Measurements from ENCODE around the gene TCTN3.
"Not testable (repeated sequence)": the region's sequence is repeated elsewhere in the genome, so short reads cannot be mapped to it uniquely, and the experiment has no call there.

Gene TCTN3, protein sequence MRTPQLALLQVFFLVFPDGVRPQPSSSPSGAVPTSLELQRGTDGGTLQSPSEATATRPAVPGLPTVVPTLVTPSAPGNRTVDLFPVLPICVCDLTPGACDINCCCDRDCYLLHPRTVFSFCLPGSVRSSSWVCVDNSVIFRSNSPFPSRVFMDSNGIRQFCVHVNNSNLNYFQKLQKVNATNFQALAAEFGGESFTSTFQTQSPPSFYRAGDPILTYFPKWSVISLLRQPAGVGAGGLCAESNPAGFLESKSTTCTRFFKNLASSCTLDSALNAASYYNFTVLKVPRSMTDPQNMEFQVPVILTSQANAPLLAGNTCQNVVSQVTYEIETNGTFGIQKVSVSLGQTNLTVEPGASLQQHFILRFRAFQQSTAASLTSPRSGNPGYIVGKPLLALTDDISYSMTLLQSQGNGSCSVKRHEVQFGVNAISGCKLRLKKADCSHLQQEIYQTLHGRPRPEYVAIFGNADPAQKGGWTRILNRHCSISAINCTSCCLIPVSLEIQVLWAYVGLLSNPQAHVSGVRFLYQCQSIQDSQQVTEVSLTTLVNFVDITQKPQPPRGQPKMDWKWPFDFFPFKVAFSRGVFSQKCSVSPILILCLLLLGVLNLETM

DNA sequence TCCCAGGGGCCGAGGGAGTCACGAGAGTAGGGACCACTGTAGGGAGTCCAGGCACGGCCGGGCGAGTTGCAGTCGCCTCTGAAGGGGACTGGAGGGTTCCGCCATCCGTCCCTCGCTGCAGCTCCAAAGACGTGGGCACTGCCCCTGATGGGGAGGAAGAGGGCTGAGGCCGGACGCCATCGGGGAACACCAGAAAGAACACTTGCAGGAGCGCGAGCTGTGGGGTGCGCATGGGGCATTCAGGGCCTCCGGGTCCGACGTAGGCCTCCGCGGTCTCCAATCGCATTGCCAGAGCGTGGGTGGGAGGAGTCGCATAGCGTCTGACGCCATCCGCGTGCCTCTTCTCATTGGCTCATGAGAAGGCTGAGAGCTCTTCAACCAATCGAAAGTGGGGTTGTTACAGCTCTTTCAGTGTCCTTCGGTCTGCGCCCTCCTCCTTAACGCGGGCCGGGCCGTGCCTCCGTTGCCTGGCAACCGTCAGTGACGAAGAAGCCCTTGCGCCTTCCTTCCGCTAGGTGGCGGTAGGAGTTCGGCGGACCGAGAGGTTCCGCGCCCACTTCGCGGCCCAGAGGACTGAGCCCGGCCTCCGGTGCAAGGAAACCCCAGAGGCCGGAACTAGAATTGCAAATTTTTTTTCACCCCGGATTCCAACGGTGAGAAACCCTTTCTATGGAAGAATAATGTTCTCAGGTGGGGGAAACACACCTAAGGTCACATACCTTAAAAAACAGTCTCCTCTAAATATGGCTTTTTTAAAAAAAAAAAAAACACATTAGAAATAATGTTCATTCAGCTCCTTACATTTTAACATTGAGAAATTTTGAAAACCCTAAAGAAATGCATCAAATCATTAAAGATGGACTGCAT, at the start of gene TCTN3:
Gene TCTN3 (minus strand): TSS at position 260 of the 867 bp plus-strand sequence. CDS start 28 bp downstream, at position 232.
- DNase-seq, result peak; percentile 95

DNA sequence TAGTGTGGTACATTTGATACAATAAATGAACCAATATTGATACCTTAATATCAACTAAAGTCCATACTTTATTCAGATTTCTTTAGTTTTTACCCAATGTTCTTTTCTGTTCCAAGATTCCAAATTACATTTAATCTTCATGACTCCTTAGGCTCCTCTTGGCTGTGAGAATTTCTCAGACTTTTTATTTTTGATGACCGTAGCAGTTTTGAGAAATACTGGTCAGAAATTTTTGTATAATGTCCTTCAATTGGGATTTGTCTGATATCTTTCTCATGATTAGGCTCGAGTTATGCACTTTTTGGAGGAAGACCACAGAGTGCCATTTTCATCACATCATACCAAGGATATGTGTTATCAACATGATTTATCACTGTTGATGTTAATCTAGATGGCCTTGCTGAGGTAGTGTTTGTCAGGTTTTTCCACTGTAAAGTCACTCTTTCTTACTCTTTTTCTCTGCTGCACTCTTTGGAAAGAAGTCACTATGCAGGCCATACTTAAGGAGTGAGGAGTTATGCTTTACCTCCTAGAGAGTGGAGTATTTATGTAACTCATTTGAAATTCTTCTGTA, 49.3 kb upstream of the TCTN3 start:
- no peak for DNase-seq

DNA sequence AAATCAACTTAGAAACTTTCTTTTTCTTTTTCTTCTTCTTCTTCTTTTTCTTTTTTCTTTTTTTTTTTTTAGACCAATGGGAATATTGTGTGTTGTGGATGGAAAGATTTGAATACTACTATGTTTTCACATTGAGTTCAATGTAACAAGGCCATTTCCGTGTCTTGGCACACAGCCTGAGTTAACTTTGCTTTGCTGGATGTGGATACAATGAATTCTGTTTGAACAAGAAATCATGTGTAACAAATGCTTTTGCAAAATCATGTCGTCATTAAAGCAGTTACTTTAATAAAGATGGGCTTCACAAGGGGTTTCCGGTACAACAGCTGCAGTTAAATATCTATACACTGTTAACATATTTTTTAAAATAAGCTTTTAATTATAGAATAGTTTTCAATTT, 48.8 kb upstream of the TCTN3 start:
- DNase-seq, result no peak

DNA sequence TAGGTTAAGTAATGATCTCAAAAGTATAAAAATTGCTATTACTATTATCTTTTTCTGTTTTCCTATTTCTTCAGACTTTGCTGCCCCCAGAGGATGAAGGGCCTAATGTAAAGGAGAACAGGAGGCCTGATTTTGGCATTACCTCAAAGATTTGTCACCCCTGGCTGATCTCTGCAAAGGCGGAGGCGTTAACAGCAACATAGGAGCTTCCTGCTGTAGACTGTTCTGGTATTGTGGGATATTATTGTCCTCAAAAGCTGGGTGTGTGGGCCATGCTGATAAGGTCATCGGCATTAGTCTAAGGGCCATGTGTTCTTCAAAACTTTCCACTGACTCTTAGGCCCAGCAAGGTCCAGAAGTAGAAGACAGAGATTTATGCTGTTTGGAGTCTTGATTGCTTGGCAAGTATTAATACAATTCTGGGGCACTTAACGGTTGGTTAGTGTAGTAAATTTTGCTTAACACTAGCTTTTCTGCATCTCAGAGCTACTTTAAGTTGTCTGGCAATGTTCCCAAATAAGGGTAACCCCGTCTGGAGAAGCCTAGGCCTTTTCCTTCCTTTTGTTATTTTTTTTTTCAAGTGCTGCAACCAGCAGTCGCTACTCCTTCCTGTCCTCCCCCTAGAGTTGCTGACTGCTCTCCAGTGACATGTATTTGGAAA, 48.2 kb upstream of the TCTN3 start:
- no peak for DNase-seq

- DNase-seq, result no peak
Observed at GRCh38 chr10:95739056-95739455, 45.3 kb upstream of the TCTN3 start.

DNA sequence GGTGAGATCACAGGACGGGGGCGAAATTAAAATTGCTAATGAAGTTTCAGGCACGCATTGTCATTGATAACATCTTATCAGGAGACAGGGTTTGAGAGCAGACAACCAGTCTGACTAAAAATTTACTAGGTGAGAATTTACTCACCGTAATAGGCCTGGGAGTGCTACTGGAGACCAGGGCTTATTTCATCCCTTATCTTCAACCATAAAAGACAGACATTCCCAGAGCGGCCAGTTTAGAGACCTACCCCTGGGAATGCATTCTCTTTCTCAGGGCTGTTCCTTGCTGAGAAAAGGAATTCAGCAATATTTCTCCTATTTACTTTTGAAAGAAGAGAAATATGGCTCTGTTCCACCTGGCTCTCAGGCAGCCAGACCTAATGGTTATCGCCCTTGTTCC, 39.2 kb upstream of the TCTN3 start:
- not testable (repeated sequence) for DNase-seq

DNA sequence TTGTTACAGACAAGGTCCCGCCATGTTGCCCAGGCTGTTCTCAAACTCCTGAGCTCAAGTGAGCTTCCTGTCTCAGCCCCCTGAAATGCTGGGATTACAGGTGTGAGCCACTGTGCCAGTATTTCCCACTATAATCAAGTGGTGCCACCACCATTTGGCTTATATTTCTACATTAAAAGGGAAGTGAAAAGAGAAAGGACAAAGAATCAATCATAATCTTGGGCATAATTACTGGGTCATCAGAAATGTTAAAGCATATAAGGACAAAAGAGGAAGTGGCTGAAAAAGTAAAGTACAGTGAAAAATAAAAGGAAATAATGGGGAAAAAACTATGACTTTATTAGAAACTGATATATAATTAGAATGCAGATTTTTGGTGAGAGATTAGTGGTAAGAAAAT, 36.5 kb upstream of the TCTN3 start:
- DNase-seq, result no peak

DNA sequence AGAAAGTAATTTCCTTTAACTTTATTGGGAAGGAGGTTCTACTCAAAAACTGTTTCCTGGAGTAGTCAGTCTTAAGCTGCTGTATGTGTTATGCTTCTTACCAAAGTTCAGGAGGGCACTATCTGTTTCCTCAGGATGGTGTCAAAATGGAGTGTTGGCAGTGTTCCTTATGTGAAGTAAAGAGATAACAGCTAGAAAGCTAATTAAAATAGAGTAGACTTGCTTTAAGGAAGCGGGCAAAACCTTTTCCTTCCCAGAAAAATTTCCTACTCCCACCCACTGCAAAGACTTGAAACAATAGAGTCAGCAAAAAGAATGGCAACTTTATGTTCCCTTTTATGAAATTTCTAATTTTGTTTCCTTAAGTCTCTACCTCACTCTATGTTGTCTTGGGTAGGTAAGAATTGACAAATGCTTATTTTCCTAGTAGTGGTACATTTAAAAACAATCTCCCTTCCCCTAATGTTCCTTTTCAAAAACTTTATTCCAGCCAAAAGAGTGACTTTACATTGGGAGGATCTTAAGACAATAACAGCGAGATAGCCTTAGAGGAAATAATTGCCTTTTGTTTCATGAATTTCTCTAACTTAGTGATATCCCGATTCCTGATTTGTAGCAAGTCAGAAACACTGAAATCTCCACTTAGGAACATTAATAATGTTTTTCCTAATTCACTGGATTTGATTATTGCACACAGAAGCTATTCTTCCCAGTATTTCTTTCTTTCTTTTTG, 35.8 kb upstream of the TCTN3 start:
- no peak for DNase-seq

- no peak for DNase-seq
Observed at GRCh38 chr10:95728526-95728925, 34.8 kb upstream of the TCTN3 start.

- DNase-seq, result not testable (repeated sequence)
Observed at GRCh38 chr10:95722496-95722895, 28.8 kb upstream of the TCTN3 start.

DNA sequence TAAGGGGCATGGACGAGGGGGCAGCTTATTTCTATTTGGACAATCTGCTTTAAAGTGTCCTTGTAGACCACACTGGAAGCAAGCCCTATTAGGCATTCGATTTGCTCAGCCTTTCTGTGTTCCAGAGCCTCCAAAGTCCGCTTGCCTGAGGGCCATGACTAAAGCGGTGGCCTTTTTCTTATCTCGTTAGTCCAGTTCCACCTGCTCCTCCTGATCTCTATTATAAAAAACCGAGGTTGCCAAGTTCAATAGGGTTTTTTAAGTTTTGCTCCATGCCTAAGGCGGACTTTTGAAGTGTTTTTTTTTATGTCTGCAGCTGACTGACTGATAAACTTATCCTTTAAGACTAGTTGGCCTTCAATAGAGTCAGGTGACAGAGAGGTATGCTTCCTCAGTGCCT, 27.0 kb upstream of the TCTN3 start:
- DNase-seq, result not testable (repeated sequence)

DNA sequence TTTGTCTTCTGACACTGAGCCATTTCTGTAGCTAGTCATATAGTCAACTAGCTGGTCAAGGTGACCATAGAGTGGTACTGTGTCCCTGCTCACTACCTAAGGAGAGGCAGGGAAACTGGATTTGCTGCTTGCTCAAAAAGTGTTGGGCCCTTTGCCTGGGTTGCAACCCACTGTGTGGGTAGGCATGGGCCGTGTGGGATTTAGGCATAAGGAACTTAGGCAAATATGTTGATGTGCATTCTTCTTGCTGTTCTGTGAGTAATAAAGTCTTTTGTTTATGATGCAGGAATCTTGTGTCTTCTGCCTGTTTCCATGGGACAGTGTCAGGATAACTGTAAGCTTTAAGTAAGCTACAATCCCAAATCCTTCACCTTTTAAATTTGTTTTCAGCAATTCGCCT, 23.1 kb upstream of the TCTN3 start:
- no peak for DNase-seq

DNA sequence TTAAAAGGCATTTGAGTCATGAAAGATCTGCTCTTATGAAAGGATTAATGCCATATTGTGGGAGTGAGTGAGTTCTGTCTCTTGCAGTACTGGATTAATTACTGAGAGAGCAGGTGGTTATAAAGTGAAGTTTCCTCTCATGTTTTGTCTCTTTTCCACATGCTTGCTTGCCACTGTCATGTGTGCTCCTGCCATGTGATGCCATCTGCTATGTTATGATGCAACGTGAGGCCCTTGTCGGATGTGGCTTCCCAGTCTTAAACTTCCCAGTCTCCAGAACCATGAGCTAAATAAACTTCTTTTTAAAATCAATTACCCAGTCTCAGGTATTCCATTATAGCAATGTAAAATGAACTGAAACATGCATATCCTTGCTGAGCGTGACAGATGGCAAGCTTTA, 22.7 kb upstream of the TCTN3 start:
- no peak for DNase-seq

DNA sequence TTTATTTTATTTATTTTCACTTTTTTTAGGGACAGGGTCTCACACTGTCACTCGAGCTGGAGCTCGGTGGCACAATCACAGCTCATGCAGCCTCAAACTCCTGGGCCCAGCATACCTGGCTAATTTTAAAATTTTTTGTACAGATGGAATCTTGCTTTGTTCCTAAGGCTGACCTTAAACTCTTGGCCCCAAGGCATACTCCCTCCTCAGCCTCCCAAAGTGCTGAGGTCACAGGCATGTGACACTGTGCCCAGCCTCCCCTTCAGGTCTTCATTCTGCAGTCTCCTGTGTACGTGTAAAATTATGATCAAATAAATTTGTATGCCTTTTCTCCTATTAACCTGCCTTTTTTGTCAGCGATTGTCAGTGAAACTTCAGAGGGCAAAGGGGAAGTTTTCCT, 17.8 kb upstream of the TCTN3 start:
- DNase-seq, result no peak

DNA sequence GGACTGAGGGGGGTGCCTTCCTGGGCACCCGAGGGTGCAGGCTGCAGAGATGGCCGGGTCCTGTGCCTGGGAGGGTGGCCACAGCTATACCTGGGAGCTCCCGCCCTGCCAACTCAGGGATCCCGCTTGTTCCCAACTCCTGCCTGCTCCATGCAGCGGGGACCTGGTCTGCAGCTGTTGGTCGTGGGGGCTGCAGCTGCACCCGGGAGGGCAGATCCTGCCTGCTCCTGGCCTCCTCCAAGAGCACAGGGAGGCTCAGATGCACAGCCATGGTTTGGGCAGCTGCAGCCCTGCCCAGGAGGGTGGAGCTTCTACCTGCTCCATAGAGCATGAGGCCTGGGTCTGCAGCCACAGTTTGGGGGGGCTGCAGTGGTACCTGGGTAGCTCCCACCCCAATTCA, 13.3 kb upstream of the TCTN3 start:
- no peak for DNase-seq

DNA sequence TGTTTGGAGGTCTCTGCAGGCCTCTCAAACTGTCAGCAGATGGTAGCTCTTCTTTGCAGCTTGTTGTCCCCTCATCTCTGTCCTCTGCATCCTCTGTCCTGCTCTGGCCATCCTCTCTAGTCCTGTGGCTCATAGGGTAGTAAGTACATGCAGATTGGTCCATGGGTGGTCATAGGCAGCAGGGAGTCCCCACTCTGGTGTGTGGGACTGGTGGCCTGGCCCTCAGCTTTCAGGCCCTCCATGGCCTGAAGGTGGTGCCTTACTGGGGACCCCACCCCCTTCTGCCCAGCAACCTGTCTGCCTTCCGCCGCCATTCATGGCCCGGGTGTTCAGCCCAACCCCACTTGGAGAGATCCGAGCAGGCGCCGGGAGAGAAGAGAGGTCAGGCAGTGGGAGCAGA, 12.8 kb upstream of the TCTN3 start:
- no peak for DNase-seq

GRCh38 chr10:95698415-95698814, 4.7 kb upstream of the TCTN3 start:
- no peak for DNase-seq

- no peak for DNase-seq
Observed at GRCh38 chr10:95697429-95697828, 3.7 kb upstream of the TCTN3 start.

DNA sequence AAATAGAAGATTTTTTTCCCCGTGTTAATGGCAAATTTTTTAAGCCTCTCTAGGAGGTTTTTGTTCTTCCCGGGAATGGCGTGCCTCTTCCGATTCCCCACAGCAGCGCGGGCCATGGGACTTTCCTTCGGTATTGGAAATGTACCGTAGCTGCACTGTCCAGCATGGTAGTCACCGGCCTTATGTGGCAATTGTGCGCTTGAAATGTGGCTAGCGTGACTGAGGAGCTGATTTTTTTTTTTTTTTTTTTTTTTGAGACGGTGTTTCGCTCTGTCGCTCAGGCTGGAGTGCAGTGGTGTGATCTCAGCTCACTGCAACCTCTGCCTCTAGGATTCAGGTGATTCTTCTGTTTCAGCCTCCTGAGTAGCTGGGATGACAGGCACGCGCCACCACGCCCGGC, 938 bp upstream of the TCTN3 start:
- DNase-seq, result no peak

- DNase-seq, result no peak
Observed at GRCh38 chr10:95693071-95693667, 558 bp downstream of the TCTN3 start.

DNA sequence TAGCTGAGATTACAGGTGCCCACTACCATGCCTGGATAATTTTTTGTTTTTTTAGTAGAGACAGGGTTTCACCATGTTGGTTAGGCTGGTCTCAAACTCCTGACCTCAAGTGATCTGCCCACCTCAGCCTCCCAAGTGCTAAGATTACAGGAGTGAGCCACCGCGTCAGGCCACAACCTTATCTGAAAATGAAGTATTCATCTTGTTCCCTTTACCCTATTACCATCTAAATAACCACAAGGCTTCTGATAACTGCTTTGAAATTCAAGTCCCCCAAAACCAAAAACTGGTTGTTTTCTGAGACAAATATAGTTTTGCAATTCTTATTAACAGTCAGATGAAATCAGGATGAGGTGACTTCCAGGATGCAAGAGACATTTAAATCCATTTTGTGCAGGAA, 2.4 kb downstream of the TCTN3 start:
- DNase-seq, result no peak

GRCh38 chr10:95688648-95689047, 5.1 kb downstream of the TCTN3 start:
- no peak for DNase-seq

Data from activated CD8-positive, alpha-beta memory T cell treated with anti-CD3 and anti-CD28 coated beads for 24 hours (primary cell).